HepG2 (cell line): ENCODE measurements around the gene SEC14L5. TPM values are rescaled to one million over a fixed set of nuclear protein-coding genes. Genes with fewer than 3 reads are reported as not detected.

Experiments
- ATAC-seq: fragments of 200-7000 bp; cut with Tn5 transposase; 3 replicates; pipeline ENCODE4 v1.9.1; 2020; ENCODE audit warnings: mild to moderate bottlenecking, moderate library complexity
- BruUV-seq: library from RNA; stranded (reverse); fragments of 400-500 nt; replicated peaks from 2 replicates; lab custom pipeline; 2021; lab: Mats Ljungman, UMichigan
- CTCF ChIA-PET: fragments of 300-600 bp; formaldehyde crosslinking; extraction: SDS; loops from one replicate; lab custom pipeline; 2021; ENCODE audit warnings: low total read pairs, inconsistent platforms, low intra/inter-chr PET ratio; lab: Yijun Ruan, JAX
- POLR2A ChIA-PET: fragments of 350-600 bp; sonication (Branson Sonifier 250); formaldehyde crosslinking; loops from one replicate; lab custom pipeline; 2020; ENCODE audit warnings: antibody characterized with exemption, inconsistent platforms; lab: Yijun Ruan, JAX
- DNase-seq: peaks from one replicate; pipeline ENCODE4 v3.0.0-alpha.2; 2015; ENCODE audit warnings: low spot score
- FAIRE-seq: peaks from 3 replicates; lab custom pipeline; 2011; peaks lifted over from hg19 to GRCh38; lab: Jason Lieb, UNC
- H2AFZ ChIP-seq: one replicate; pipeline ENCODE4 v1.6.1; 2011; ENCODE audit warnings: low read length, inconsistent platforms
- H3K27ac ChIP-seq: fragments of 300-600 bp; 3 replicates; pipeline ENCODE4 v1.8.0; 2011; ENCODE audit warnings: mixed run types, mild to moderate bottlenecking, mixed read lengths, low read length, inconsistent platforms; ENCODE audit not compliant: insufficient read depth; ENCODE audit errors: extremely low read length
- H3K27me3 ChIP-seq, 2 experiments: fragments of 200-600 bp in 1 of 2; 2 replicates in 1 of 2; 3 replicates in 1 of 2; pipeline versions ENCODE4 v1.6.0 to v1.8.0; 2011; ENCODE audit warnings: low read length in 2 of 2, mild to moderate bottlenecking in 2 of 2, moderate library complexity in 2 of 2, inconsistent platforms in 1 of 2; ENCODE audit not compliant: insufficient read depth in 2 of 2, control insufficient read depth in 1 of 2
- H3K36me3 ChIP-seq, 2 experiments: fragments of 200-600 bp in 1 of 2; replicated peaks in 1 of 2; 2 replicates in 1 of 2; 3 replicates in 1 of 2; pipeline versions ENCODE4 v1.5.1 to v1.8.0; 2011; ENCODE audit warnings: low read length in 2 of 2, inconsistent platforms in 1 of 2; ENCODE audit not compliant: insufficient read depth in 2 of 2, control insufficient read depth in 1 of 2
- H3K4me1 ChIP-seq: 2 replicates; pipeline ENCODE4 v1.5.1; 2012; ENCODE audit warnings: low read length, inconsistent platforms; ENCODE audit not compliant: insufficient read depth
- H3K4me2 ChIP-seq: 2 replicates; pipeline ENCODE4 v1.6.0; 2011; ENCODE audit warnings: low read depth, low read length, inconsistent platforms
- H3K4me3 ChIP-seq, 3 experiments: fragments of 200-600 bp in 1 of 3; sonication (generic), shearing (Covaris generic) in 1 of 3; replicated peaks in 1 of 3; 2 replicates each; pipeline ENCODE4 v1.5.1; 2011 to 2016; ENCODE audit warnings: low read length in 3 of 3, inconsistent platforms in 2 of 3, low read depth in 2 of 3, mild to moderate bottlenecking in 2 of 3, control low read depth in 1 of 3, mixed read lengths in 1 of 3; ENCODE audit not compliant: insufficient read depth in 1 of 3
- H3K79me2 ChIP-seq: one replicate; pipeline ENCODE4 v1.6.1; 2011; ENCODE audit warnings: low read length, inconsistent platforms; ENCODE audit not compliant: insufficient read depth
- H3K9ac ChIP-seq: 2 replicates; pipeline ENCODE4 v1.6.0; 2011; ENCODE audit warnings: mild to moderate bottlenecking, low read depth, low read length, inconsistent platforms; ENCODE audit not compliant: insufficient read depth
- H3K9me3 ChIP-seq: 2 replicates; pipeline ENCODE4 v1.5.1; 2012; ENCODE audit warnings: mild to moderate bottlenecking, low read length
- H4K20me1 ChIP-seq: 2 replicates; pipeline ENCODE4 v1.6.0; 2011; ENCODE audit warnings: inconsistent platforms, mild to moderate bottlenecking, low read length, moderate library complexity; ENCODE audit not compliant: insufficient read depth
- CAMTA2 ChIP-seq: sonication (generic); formaldehyde crosslinking; IDR thresholded peaks from 2 replicates; pipeline ENCODE4 v1.4.0; 2020; ENCODE audit warnings: mild to moderate bottlenecking, missing genetic modification reagents, borderline replicate concordance
- MYNN ChIP-seq: sonication (generic); formaldehyde crosslinking; IDR thresholded peaks from 2 replicates; pipeline ENCODE4 v1.4.0; 2020; ENCODE audit warnings: mild to moderate bottlenecking, low read depth, missing genetic modification reagents
- ZFP91 ChIP-seq: sonication (generic); formaldehyde crosslinking; IDR thresholded peaks from 2 replicates; pipeline ENCODE4 v1.9.0; 2022; ENCODE audit warnings: missing genetic modification reagents, mild to moderate bottlenecking, borderline replicate concordance
- ZMYM3 ChIP-seq: sonication (generic); formaldehyde crosslinking; IDR thresholded peaks from 2 replicates; pipeline ENCODE4 v1.5.1; 2020; ENCODE audit warnings: mild to moderate bottlenecking, missing genetic modification reagents
- ZNF768 ChIP-seq: sonication (generic); formaldehyde crosslinking; IDR thresholded peaks from 2 replicates; pipeline ENCODE4 v1.4.0; 2020; ENCODE audit warnings: missing genetic modification reagents
- ZNF788 ChIP-seq: sonication (generic); formaldehyde crosslinking; IDR thresholded peaks from 2 replicates; pipeline ENCODE4 v1.5.0; 2020; ENCODE audit warnings: mild to moderate bottlenecking, missing genetic modification reagents, borderline replicate concordance
- WGBS: methylation state at CpG from one replicate; pipeline ENCODE4 v1.1.6; 2017; ENCODE audit warnings: low lambda C conversion rate; 5-methylcytosine and 5-hydroxymethylcytosine counted together
- in situ Hi-C: cut with HindIII; loops from 2 replicates; pipeline ENCODE4 v1.10.0; 2017; ENCODE audit warnings: low pct_unique_long_range_greater_than_20kb; ENCODE audit not compliant: extremely low pct_ligation_motif_present
- intact Hi-C: fragments of 100-400 bp; cut with micrococcal nuclease; formaldehyde crosslinking; loops from one replicate; pipeline ENCODE4 v1.10.0; 2022; ENCODE audit not compliant: unreplicated experiment
- polyA plus RNA-seq, 8 experiments: library from polyadenylated mRNA; depleted of rRNA in 3 of 8; stranded (reverse) in 7 of 8; unstranded in 1 of 8; fragments of >200 nt; fragmentation: Illumina TruSeq in 4 of 8; extraction: Trizol in 4 of 8; gene quantifications; 2 replicates each; pipeline versions ENCODE4 v1.2.1 to v1.2.3, GENCODE V29; 2011 to 2016; ENCODE audit warnings: low read depth in 4 of 8, missing spikeins in 1 of 8, mixed read lengths in 1 of 8; ENCODE audit not compliant: insufficient read depth in 1 of 8
- total RNA-seq, 5 experiments: library from RNA; depleted of rRNA; stranded (reverse); fragments of >200 nt; fragmentation: Illumina TruSeq; extraction: Trizol; gene quantifications; 2 replicates each; pipeline ENCODE4 v1.2.3, GENCODE V29; 2016; ENCODE audit warnings: low read depth in 1 of 5

Gene SEC14L5
- total and polyA plus RNA-seq, 2 of the 13 experiments (the other 11 are each of a cell fraction or from before 2014, with no cell fraction given) = 0.40 to 0.42 TPM

- Histone ChIP-seq H2AFZ (no peak overlapping the region), H3K79me2 (no peaks in the 10 kb centered on the region), H3K9me3 (no peaks in the 10 kb centered on the region), H3K4me2 (peak overlapping the region; percentile 5; the same call in 1 of the 2 replicates), H3K9ac (no peak overlapping the region), H3K4me1 (peaks cover under 1% of the 10 kb centered on the region; the same call in 1 of the 2 replicates), H4K20me1 (no peaks in the 10 kb centered on the region), H3K27me3 (peaks cover 5 to 45% of the 10 kb centered on the region in 2 experiments; a peak in 4 of 5 replicates), H3K27ac (no peak overlapping the region), H3K4me3 (no peak overlapping the region), H3K36me3 (no peaks in the 10 kb centered on the region)
- BruUV-seq = no TSS peak
- intact Hi-C loops = no loop called here
- 11% methylated on average over 18 of the region's 20 CpGs for WGBS
- TF ChIP-seq ZFP91 = peak; percentile 26; the same call in 1 of the 2 replicates
- TF ChIP-seq ZNF788 (CRISPR knock-in tag) = no peak
- TF ChIP-seq ZMYM3 = peak; percentile 66; the same call in 1 of the 2 replicates
- TF ChIP-seq ZNF768 = peak; percentile 96
- TF ChIP-seq CAMTA2 = peak; percentile 32; the same call in 1 of the 2 replicates
- TF ChIP-seq MYNN = no peak
- CTCF ChIA-PET = no interaction called here
- POLR2A ChIA-PET = interaction anchor here (0.6 to 1.2 kb wide), 2 partner anchors 54 to 173 kb away, joined by 3 to 4 read pairs; no protein-coding TSS in a partner anchor
- DNase-seq (no peak), ATAC-seq (peak; percentile 55), FAIRE-seq (no peak)
- in situ Hi-C loops = no loop called here
Measured at GRCh38 chr16:4982056-4982867, 24.1 kb downstream of the SEC14L5 start.
